Liver (tissue), 3 donors: ENCODE measurements around the gene TNS1.

Source experiments
- EGR1 ChIP-seq, 2 donors: IDR thresholded peaks; 2 replicates each; pipeline ENCODE4 v1.6.1; 2016 to 2018; ENCODE audit warnings: antibody characterized with exemption in 2 of 2, low read depth in 2 of 2
- HNF4A ChIP-seq, 2 donors: conservative IDR thresholded peaks; 2 replicates each; pipeline ENCODE4 v1.6.1; 2016; ENCODE audit warnings: antibody characterized with exemption in 2 of 2, mild to moderate bottlenecking in 2 of 2
- HNF4G ChIP-seq: IDR thresholded peaks from 2 replicates; pipeline ENCODE4 v1.6.1; 2016; ENCODE audit warnings: antibody characterized with exemption
- JUND ChIP-seq, 2 donors: IDR thresholded peaks; 2 replicates each; pipeline ENCODE4 v1.6.1; 2016; ENCODE audit warnings: antibody characterized with exemption in 2 of 2
- NR2F2 ChIP-seq: IDR thresholded peaks from 2 replicates; pipeline ENCODE4 v1.6.1; 2016; ENCODE audit warnings: antibody characterized with exemption
- RAD21 ChIP-seq, 2 donors: IDR thresholded peaks; 2 replicates each; pipeline ENCODE4 v1.6.1; 2016; ENCODE audit warnings: antibody characterized with exemption in 2 of 2, mild to moderate bottlenecking in 2 of 2
- RXRA ChIP-seq, 2 donors: IDR thresholded peaks; 2 replicates each; pipeline ENCODE4 v1.6.1; 2017 to 2018; ENCODE audit warnings: antibody characterized with exemption in 2 of 2, mild to moderate bottlenecking in 1 of 2
- TAF1 ChIP-seq: conservative IDR thresholded peaks from 2 replicates; pipeline ENCODE4 v1.6.1; 2016; ENCODE audit warnings: antibody characterized with exemption, mild to moderate bottlenecking
- YY1 ChIP-seq: IDR thresholded peaks from 2 replicates; pipeline ENCODE4 v1.6.1; 2016; ENCODE audit warnings: antibody characterized with exemption, mild to moderate bottlenecking
- TF ChIP-seq, protein P1 (sequence below): fragments of 150-350 bp; IDR thresholded peaks from 2 replicates; pipeline ENCODE4 v1.5.1; 2017; ENCODE audit warnings: improper control_type of control experiment, low read depth, low read length; ENCODE audit not compliant: missing input control
- TF ChIP-seq, protein P2 (sequence below): IDR thresholded peaks from 2 replicates; pipeline ENCODE4 v1.6.1; 2016; ENCODE audit warnings: antibody characterized with exemption, mild to moderate bottlenecking
- TF ChIP-seq, protein P3 (sequence below): IDR thresholded peaks from 2 replicates; pipeline ENCODE4 v1.6.1; 2016; ENCODE audit warnings: antibody characterized with exemption
- TF ChIP-seq, protein P4 (sequence below): IDR thresholded peaks from 2 replicates; pipeline ENCODE4 v1.6.1; 2016; ENCODE audit warnings: antibody characterized with exemption
- donor health status: healthy.
- donor health status: healthy.

DNA sequence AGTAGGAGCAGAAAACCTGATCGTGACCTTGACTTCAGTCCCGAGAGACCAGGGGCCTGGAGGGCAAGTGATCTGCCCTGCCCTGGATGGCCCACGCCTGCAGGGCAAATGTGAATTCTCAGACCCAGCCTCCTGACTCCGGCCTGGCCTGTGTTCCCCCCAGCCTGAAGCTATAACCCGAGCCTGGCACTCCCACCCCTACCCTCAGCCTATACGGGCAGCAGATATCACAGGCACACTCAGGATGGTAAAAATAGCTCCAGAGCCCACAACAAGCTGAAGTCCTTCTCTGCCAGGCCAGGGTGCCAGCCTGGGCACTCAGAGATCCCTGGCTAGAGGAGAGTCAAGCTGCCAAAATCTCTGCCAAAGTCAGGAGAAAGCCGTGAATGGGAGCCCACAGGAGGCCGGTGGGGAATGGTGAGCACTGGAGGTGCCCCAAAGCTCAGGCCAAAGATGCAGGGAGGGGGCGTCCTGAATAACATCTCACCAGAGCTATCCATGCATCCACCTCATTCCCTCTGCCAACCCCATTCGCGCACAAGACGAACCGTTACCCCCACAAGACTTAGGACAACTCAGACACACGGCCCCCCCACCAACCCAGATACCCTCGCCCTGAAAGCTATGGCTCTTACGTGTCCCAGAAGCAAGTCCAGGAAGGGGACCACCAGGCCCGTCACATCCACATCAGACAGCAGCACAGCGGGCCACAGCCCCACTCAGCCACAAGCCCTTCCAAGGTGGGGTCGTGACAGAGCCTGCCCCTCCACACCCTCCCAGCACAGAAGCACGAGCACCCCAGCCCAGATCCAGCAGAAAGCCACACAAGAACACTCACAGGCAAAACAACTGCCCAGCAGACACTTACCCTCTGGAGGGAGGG lies 144.9 kb downstream of the TNS1 start:
- TF ChIP-seq HNF4G (no peak), RAD21 (IDR thresholded peaks at IDR 0.05) (no peak), EGR1 (IDR thresholded peaks at IDR 0.05; ENCODE audit: low read depth in 2 of 2) (no peak), RXRA (IDR thresholded peaks at IDR 0.05) (no peak), HNF4A (conservative IDR thresholded peaks at IDR 0.05) (no peak), NR2F2 (no peak), JUND (IDR thresholded peaks at IDR 0.05) (no peak), YY1 (no peak), TAF1 (no peak)
- TF ChIP-seq, protein P1, sequence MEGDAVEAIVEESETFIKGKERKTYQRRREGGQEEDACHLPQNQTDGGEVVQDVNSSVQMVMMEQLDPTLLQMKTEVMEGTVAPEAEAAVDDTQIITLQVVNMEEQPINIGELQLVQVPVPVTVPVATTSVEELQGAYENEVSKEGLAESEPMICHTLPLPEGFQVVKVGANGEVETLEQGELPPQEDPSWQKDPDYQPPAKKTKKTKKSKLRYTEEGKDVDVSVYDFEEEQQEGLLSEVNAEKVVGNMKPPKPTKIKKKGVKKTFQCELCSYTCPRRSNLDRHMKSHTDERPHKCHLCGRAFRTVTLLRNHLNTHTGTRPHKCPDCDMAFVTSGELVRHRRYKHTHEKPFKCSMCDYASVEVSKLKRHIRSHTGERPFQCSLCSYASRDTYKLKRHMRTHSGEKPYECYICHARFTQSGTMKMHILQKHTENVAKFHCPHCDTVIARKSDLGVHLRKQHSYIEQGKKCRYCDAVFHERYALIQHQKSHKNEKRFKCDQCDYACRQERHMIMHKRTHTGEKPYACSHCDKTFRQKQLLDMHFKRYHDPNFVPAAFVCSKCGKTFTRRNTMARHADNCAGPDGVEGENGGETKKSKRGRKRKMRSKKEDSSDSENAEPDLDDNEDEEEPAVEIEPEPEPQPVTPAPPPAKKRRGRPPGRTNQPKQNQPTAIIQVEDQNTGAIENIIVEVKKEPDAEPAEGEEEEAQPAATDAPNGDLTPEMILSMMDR, result no peak
- TF ChIP-seq, protein P2, sequence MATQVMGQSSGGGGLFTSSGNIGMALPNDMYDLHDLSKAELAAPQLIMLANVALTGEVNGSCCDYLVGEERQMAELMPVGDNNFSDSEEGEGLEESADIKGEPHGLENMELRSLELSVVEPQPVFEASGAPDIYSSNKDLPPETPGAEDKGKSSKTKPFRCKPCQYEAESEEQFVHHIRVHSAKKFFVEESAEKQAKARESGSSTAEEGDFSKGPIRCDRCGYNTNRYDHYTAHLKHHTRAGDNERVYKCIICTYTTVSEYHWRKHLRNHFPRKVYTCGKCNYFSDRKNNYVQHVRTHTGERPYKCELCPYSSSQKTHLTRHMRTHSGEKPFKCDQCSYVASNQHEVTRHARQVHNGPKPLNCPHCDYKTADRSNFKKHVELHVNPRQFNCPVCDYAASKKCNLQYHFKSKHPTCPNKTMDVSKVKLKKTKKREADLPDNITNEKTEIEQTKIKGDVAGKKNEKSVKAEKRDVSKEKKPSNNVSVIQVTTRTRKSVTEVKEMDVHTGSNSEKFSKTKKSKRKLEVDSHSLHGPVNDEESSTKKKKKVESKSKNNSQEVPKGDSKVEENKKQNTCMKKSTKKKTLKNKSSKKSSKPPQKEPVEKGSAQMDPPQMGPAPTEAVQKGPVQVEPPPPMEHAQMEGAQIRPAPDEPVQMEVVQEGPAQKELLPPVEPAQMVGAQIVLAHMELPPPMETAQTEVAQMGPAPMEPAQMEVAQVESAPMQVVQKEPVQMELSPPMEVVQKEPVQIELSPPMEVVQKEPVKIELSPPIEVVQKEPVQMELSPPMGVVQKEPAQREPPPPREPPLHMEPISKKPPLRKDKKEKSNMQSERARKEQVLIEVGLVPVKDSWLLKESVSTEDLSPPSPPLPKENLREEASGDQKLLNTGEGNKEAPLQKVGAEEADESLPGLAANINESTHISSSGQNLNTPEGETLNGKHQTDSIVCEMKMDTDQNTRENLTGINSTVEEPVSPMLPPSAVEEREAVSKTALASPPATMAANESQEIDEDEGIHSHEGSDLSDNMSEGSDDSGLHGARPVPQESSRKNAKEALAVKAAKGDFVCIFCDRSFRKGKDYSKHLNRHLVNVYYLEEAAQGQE, result no peak
- TF ChIP-seq, protein P3, sequence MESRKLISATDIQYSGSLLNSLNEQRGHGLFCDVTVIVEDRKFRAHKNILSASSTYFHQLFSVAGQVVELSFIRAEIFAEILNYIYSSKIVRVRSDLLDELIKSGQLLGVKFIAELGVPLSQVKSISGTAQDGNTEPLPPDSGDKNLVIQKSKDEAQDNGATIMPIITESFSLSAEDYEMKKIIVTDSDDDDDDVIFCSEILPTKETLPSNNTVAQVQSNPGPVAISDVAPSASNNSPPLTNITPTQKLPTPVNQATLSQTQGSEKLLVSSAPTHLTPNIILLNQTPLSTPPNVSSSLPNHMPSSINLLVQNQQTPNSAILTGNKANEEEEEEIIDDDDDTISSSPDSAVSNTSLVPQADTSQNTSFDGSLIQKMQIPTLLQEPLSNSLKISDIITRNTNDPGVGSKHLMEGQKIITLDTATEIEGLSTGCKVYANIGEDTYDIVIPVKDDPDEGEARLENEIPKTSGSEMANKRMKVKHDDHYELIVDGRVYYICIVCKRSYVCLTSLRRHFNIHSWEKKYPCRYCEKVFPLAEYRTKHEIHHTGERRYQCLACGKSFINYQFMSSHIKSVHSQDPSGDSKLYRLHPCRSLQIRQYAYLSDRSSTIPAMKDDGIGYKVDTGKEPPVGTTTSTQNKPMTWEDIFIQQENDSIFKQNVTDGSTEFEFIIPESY, result no peak
- TF ChIP-seq, protein P4, sequence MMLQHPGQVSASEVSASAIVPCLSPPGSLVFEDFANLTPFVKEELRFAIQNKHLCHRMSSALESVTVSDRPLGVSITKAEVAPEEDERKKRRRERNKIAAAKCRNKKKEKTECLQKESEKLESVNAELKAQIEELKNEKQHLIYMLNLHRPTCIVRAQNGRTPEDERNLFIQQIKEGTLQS, result no peak
